Tibial artery (tissue), 4 donors: Measurements from ENCODE around the gene RAB7B.

Experiments
- DNase-seq, 2 donors: peaks; one replicate each; pipeline ENCODE4 v3.0.0-alpha.2; 2019
- H3K27ac ChIP-seq, 2 donors: fragments of 200-600 bp; sonication (generic) in 1 of 2; 1 replicate in 1 of 2; 2 replicates in 1 of 2; pipeline ENCODE4 v1.5.1; 2018 to 2019; ENCODE audit warnings: mild to moderate bottlenecking in 1 of 2
- H3K27me3 ChIP-seq, 2 donors: fragments of 200-600 bp; sonication (generic) in 1 of 2; one replicate each; pipeline versions ENCODE4 v1.5.1 to v1.6.0; 2016 to 2019
- H3K36me3 ChIP-seq, 3 donors: fragments of 200-600 bp; sonication (generic) in 2 of 3; one replicate each; pipeline ENCODE4 v1.5.1; 2016 to 2019; ENCODE audit warnings: mild to moderate bottlenecking in 2 of 3
- H3K4me1 ChIP-seq, 4 donors: fragments of 200-600 bp; sonication (generic) in 2 of 4; 1 replicate in 3 of 4; 2 replicates in 1 of 4; pipeline ENCODE4 v1.5.1; 2016 to 2019
- H3K4me3 ChIP-seq, 2 donors: fragments of 200-600 bp; sonication (generic) in 1 of 2; 1 replicate in 1 of 2; 2 replicates in 1 of 2; pipeline ENCODE4 v1.5.1; 2018 to 2019; ENCODE audit warnings: mild to moderate bottlenecking in 2 of 2
- H3K9me3 ChIP-seq, 3 donors: fragments of 200-600 bp; sonication (generic) in 1 of 3; one replicate each; pipeline ENCODE4 v1.5.1; 2016 to 2019
- intact Hi-C: fragments of 100-400 bp; cut with DNase I; formaldehyde crosslinking; loops from one replicate; pipeline ENCODE4 v1.15.0; 2023; ENCODE audit warnings: low total_unique reads
- TF ChIP-seq, protein P1 (sequence below), 2 experiments: fragments of 200-600 bp in 1 of 2; fragments of 450-650 bp in 1 of 2; IDR thresholded peaks; one replicate each; pipeline ENCODE4 v1.5.1; 2017 to 2019; ENCODE audit warnings: antibody characterized with exemption in 2 of 2, mild to moderate bottlenecking in 1 of 2, moderate library complexity in 1 of 2

Gene RAB7B

DNA sequence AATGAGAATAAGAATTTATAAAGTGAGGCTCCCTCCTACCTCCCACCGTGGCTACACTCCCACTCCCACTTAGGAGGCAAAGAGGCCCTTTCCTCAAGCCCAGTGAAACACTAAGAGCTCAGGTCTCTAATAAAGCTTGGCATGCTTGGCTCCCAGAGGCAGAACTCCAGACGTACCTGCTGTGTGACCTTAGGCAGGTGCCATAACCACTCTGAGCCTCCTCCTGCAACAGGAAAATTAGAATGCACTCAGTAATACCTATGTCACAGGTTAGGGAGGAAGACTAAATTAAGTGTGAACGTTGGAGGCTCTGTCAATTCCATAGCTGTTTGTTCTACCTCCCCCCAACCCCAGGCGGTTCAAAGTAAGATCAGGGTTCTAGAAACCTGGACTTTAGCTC, 43.4 kb downstream of the RAB7B start:
- peaks cover 0 to 3% of the 10 kb centered on the region in 2 donors for H3K27me3 ChIP-seq
- DNase-seq = no peak
- no peak overlapping the region for H3K4me3 ChIP-seq
- TF ChIP-seq, protein P1, sequence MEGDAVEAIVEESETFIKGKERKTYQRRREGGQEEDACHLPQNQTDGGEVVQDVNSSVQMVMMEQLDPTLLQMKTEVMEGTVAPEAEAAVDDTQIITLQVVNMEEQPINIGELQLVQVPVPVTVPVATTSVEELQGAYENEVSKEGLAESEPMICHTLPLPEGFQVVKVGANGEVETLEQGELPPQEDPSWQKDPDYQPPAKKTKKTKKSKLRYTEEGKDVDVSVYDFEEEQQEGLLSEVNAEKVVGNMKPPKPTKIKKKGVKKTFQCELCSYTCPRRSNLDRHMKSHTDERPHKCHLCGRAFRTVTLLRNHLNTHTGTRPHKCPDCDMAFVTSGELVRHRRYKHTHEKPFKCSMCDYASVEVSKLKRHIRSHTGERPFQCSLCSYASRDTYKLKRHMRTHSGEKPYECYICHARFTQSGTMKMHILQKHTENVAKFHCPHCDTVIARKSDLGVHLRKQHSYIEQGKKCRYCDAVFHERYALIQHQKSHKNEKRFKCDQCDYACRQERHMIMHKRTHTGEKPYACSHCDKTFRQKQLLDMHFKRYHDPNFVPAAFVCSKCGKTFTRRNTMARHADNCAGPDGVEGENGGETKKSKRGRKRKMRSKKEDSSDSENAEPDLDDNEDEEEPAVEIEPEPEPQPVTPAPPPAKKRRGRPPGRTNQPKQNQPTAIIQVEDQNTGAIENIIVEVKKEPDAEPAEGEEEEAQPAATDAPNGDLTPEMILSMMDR (IDR thresholded peaks at IDR 0.05) = no peak
- no peak overlapping the region for H3K27ac ChIP-seq
- no peaks in the 10 kb centered on the region for H3K9me3 ChIP-seq
- H3K4me1 ChIP-seq = peaks cover 0 to 19% (median 10%) of the 10 kb centered on the region in 4 donors
- intact Hi-C loops = no loop called here
- no peaks in the 10 kb centered on the region for H3K36me3 ChIP-seq

DNA sequence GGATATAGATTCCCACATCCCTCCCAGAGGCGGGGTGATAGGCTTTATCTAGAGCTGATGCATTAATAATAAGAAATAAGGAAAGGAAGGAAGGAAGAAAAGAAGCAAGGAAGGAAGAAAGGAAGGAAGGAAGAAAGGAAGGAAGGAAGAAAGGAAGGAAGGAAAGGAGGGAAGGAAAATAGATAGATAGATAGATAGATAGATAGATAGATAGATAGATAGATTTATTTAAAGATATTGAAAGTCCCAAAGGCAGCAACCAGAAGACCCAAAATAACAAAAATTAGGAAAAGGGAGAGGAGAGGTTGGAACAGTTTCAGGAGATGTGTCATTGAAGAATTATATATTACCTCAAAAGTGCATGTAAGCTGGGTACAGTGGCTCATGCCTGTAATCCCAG, 47.7 kb downstream of the RAB7B start:
- intact Hi-C loops = no loop called here
- Histone ChIP-seq H3K36me3 (no peaks in the 10 kb centered on the region), H3K4me1 (peaks cover 0 to 3% (median 0%) of the 10 kb centered on the region in 4 donors), H3K27me3 (peaks cover 0 to 2% of the 10 kb centered on the region in 2 donors), H3K4me3 (no peak overlapping the region), H3K27ac (no peak overlapping the region), H3K9me3 (no peaks in the 10 kb centered on the region)
- no peak for DNase-seq
- TF ChIP-seq, protein P1 (IDR thresholded peaks at IDR 0.05) = no peak

GRCh38 chr1:205954819-205955404, 48.3 kb downstream of the RAB7B start:
- Histone ChIP-seq H3K9me3 (no peaks in the 10 kb centered on the region), H3K36me3 (no peaks in the 10 kb centered on the region), H3K4me1 (peaks cover 0 to 3% (median 0%) of the 10 kb centered on the region in 4 donors), H3K27ac (no peak overlapping the region), H3K4me3 (no peak overlapping the region), H3K27me3 (no peaks in the 10 kb centered on the region)
- intact Hi-C loops = no loop called here
- TF ChIP-seq, protein P1 (IDR thresholded peaks at IDR 0.05) = no peak
- no peak for DNase-seq

DNA sequence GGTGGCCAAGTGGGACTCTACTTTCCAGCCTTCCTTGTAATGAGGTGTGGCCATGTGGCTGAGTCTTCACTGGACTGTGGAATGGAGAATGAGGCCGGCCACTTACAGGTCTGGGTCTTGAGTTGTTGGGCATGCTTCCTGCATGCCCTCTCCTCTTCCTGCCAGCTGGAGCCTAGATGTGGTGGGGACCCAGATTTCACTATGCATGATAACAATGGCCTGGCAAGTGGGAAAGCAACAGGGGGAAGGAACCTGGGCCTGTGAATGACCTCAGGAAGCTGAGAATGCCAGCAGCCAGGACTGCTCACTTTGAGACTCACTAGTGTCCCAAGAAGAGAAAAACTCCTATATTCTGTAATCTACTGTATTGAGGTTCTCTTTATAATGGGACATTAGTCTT, 51.4 kb downstream of the RAB7B start:
- Histone ChIP-seq H3K27me3 (no peaks in the 10 kb centered on the region), H3K9me3 (no peaks in the 10 kb centered on the region), H3K27ac (no peak overlapping the region), H3K4me3 (no peak overlapping the region), H3K4me1 (peaks cover 0 to 3% (median 0%) of the 10 kb centered on the region in 4 donors), H3K36me3 (no peaks in the 10 kb centered on the region)
- no peak for DNase-seq
- TF ChIP-seq, protein P1 (IDR thresholded peaks at IDR 0.05) = no peak
- intact Hi-C loops = no loop called here

- no peak overlapping the region for H3K4me3 ChIP-seq
- TF ChIP-seq, protein P1 (IDR thresholded peaks at IDR 0.05) = no peak
- H3K27ac ChIP-seq = no peak overlapping the region
- peak in 1 of 2 donors; percentile 40 for DNase-seq
- no peaks in the 10 kb centered on the region for H3K27me3 ChIP-seq
- intact Hi-C loops = no loop called here
- peaks cover 0 to 3% (median 0%) of the 10 kb centered on the region in 4 donors for H3K4me1 ChIP-seq
- no peaks in the 10 kb centered on the region for H3K36me3 ChIP-seq
- no peaks in the 10 kb centered on the region for H3K9me3 ChIP-seq
These were observed 52.2 kb downstream of the RAB7B start for GRCh38 chr1:205950826-205951549.
